HG02870 (cell line): ENCODE results near the gene IGSF3.

Experiments used
- ATAC-seq: cut with Tn5 transposase; IDR thresholded peaks from one replicate; pipeline ENCODE4 v1.9.1; 2021; ENCODE audit warnings: mild to moderate bottlenecking, moderate library complexity; ENCODE audit not compliant: unreplicated experiment

The IGSF3 gene

GRCh38 chr1:116686723-116687352 is 19.3 kb upstream of the IGSF3 start:
- no peak for ATAC-seq

- no peak for ATAC-seq
Observed at GRCh38 chr1:116686175-116686574, 18.6 kb upstream of the IGSF3 start.

- no peak for ATAC-seq
Observed at GRCh38 chr1:116684575-116684974, 17.0 kb upstream of the IGSF3 start.

GRCh38 chr1:116682641-116683221 is 15.2 kb upstream of the IGSF3 start:
- no peak for ATAC-seq

GRCh38 chr1:116681343-116681899 is 13.9 kb upstream of the IGSF3 start:
- ATAC-seq, result no peak

- no peak for ATAC-seq
Observed at GRCh38 chr1:116680752-116681151, 13.2 kb upstream of the IGSF3 start.

- no peak for ATAC-seq
Observed at GRCh38 chr1:116679828-116680628, 12.5 kb upstream of the IGSF3 start.

- ATAC-seq, result no peak
Observed at GRCh38 chr1:116679091-116679827, 11.7 kb upstream of the IGSF3 start.

GRCh38 chr1:116678732-116679090 is 11.2 kb upstream of the IGSF3 start:
- ATAC-seq, result no peak

GRCh38 chr1:116677474-116678062 is 10.0 kb upstream of the IGSF3 start:
- no peak for ATAC-seq

GRCh38 chr1:116676291-116676690 is 8.8 kb upstream of the IGSF3 start:
- no peak for ATAC-seq

- no peak for ATAC-seq
Observed at GRCh38 chr1:116674751-116675150, 7.2 kb upstream of the IGSF3 start.

- ATAC-seq, result no peak
Observed at GRCh38 chr1:116674011-116674531, 6.5 kb upstream of the IGSF3 start.

- ATAC-seq, result no peak
Observed at GRCh38 chr1:116671912-116672311, 4.4 kb upstream of the IGSF3 start.

- ATAC-seq, result no peak
Observed at GRCh38 chr1:116671072-116671760, 3.7 kb upstream of the IGSF3 start.

- ATAC-seq, result no peak
Observed at GRCh38 chr1:116668277-116668676, 744 bp upstream of the IGSF3 start.

- ATAC-seq, result no peak
Observed at GRCh38 chr1:116667078-116667574, 407 bp downstream of the IGSF3 start.

GRCh38 chr1:116666187-116667077 is 1.1 kb downstream of the IGSF3 start:
- no peak for ATAC-seq

GRCh38 chr1:116664978-116665371 is 2.6 kb downstream of the IGSF3 start:
- no peak for ATAC-seq
